ENCODE results near the gene CTNNBL1.
"Not testable (repeated sequence)": the region's sequence is repeated elsewhere in the genome, so short reads cannot be mapped to it uniquely, and the experiment has no call there.

CTNNBL1 gene

DNA sequence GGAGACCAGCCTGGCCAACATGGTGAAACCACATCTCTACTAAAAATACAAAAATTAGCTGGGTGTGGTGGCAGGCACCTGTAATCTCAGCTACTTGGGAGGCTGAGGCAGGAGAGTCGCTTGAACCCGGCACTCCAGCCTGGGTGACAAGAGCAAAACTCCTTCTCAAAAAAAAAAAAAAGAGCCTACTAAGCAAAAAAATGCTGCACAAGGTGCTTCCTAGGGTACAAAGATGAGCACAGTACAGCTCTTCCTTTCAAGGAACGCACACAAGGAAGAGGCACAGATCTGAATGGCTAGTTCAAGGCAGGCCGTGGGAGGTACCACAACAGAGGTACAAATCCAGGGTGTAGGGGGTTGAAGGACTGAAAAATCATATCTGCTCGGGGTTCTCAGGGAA lies 162.2 kb downstream of the CTNNBL1 start:
- not testable (repeated sequence) for H3K4me1 ChIP-seq (ENCODE audit: control insufficient read depth in 1 of 2, insufficient read depth in 2 of 2, low read length in 2 of 2); H3K4ac ChIP-seq (ENCODE audit: low read depth, low read length); H4K8ac ChIP-seq (ENCODE audit: low read depth, low read length); H3K18ac ChIP-seq (ENCODE audit: low read length); H3K14ac ChIP-seq (ENCODE audit: low read length); H2BK5ac ChIP-seq (ENCODE audit: low read depth, low read length, poor library complexity); DNase-seq; H4K91ac ChIP-seq (ENCODE audit: low read depth, low read length); H3K9ac ChIP-seq (ENCODE audit: low read length); H3K79me1 ChIP-seq (ENCODE audit: low read length); H3K23ac ChIP-seq (ENCODE audit: low read length); H3K27ac ChIP-seq (ENCODE audit: low read depth, low read length); H3K4me2 ChIP-seq (ENCODE audit: low read length); H2AK5ac ChIP-seq (ENCODE audit: low read length); H2BK120ac ChIP-seq (ENCODE audit: insufficient read depth, low read length, poor library complexity); H3K9me3 ChIP-seq (ENCODE audit: insufficient read depth, low read depth, low read length); H3K4me3 ChIP-seq (ENCODE audit: low read depth, low read length); H4K12ac ChIP-seq (ENCODE audit: low read depth, low read length); H2BK12ac ChIP-seq (ENCODE audit: low read length); H2AFZ ChIP-seq (ENCODE audit: insufficient read depth, low read length, poor library complexity); H3K27me3 ChIP-seq (ENCODE audit: insufficient read depth, low read length); H3K79me2 ChIP-seq (ENCODE audit: control insufficient read depth, insufficient read depth, low read length, poor library complexity)
- H3K36me3 ChIP-seq (ENCODE audit: control insufficient read depth in 1 of 2, insufficient read depth in 2 of 2, low read length in 2 of 2): peaks cover 14 to 24% of the 10 kb centered on the region in 2 experiments
- WGBS (ENCODE audit: extremely low coverage, insufficient coverage, insufficient read length): no CpG with 5 or more reads among the region's 5 CpGs

DNA sequence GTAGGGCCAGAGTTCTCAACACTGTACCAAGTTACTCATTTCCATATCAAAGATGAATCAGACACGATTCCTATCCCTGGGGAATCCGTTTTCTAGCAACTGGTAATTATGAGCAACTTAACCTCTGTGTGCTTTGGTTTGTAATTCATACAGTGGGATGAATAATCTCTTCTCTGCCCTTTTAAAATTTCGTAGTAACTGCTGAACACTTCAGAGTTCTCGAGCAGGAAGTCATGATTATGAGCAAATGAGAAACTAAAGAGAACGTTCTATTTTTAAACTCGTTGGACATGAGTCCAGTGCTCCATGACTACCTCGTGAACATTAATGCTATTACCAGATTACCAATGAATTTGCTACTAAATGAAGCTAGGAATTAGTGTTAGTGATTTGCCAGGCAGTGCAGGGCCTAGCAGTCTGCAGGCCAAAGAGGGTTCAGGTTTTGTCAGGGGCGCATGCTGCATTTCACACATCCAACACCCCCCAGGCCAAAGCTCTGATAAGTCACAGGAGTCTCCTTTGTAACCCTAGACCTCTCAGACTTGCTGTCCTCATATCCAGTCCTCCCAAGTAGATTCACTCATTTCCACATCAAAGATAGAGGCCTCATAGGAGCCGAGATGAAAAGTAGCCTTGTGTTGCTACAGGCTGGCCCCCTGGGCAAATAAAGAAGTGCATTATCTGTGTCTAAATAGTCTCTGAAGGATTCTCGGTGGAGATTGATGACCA lies 163.3 kb downstream of the CTNNBL1 start:
- Histone ChIP-seq H3K27me3 (ENCODE audit: insufficient read depth, low read length) (no peaks in the 10 kb centered on the region), H3K79me1 (ENCODE audit: low read length) (no peaks in the 10 kb centered on the region), H2AK5ac (ENCODE audit: low read length) (no peak overlapping the region), H3K9me3 (ENCODE audit: insufficient read depth, low read depth, low read length) (no peaks in the 10 kb centered on the region), H3K4me3 (ENCODE audit: low read depth, low read length) (no peak overlapping the region), H3K79me2 (ENCODE audit: control insufficient read depth, insufficient read depth, low read length, poor library complexity) (no peaks in the 10 kb centered on the region), H4K8ac (ENCODE audit: low read depth, low read length) (no peak overlapping the region), H3K18ac (ENCODE audit: low read length) (no peak overlapping the region), H3K27ac (ENCODE audit: low read depth, low read length) (no peak overlapping the region), H3K23ac (ENCODE audit: low read length) (no peak overlapping the region), H2BK12ac (ENCODE audit: low read length) (no peak overlapping the region), H2AFZ (ENCODE audit: insufficient read depth, low read length, poor library complexity) (no peak overlapping the region), H3K36me3 (ENCODE audit: control insufficient read depth in 1 of 2, insufficient read depth in 2 of 2, low read length in 2 of 2) (peaks cover 18 to 28% of the 10 kb centered on the region in 2 experiments), H3K4me2 (ENCODE audit: low read length) (no peak overlapping the region), H3K9ac (ENCODE audit: low read length) (no peak overlapping the region), H2BK5ac (ENCODE audit: low read depth, low read length, poor library complexity) (no peak overlapping the region), H3K4ac (ENCODE audit: low read depth, low read length) (no peak overlapping the region), H3K14ac (ENCODE audit: low read length) (no peak overlapping the region), H2BK120ac (ENCODE audit: insufficient read depth, low read length, poor library complexity) (no peak overlapping the region), H4K91ac (ENCODE audit: low read depth, low read length) (no peak overlapping the region), H3K4me1 (ENCODE audit: control insufficient read depth in 1 of 2, insufficient read depth in 2 of 2, low read length in 2 of 2) (peaks cover 2 to 3% of the 10 kb centered on the region in 2 experiments), H4K12ac (ENCODE audit: low read depth, low read length) (no peak overlapping the region)
- no peak for DNase-seq
- no CpG with 5 or more reads among the region's 10 CpGs for WGBS (ENCODE audit: extremely low coverage, insufficient coverage, insufficient read length)

DNA sequence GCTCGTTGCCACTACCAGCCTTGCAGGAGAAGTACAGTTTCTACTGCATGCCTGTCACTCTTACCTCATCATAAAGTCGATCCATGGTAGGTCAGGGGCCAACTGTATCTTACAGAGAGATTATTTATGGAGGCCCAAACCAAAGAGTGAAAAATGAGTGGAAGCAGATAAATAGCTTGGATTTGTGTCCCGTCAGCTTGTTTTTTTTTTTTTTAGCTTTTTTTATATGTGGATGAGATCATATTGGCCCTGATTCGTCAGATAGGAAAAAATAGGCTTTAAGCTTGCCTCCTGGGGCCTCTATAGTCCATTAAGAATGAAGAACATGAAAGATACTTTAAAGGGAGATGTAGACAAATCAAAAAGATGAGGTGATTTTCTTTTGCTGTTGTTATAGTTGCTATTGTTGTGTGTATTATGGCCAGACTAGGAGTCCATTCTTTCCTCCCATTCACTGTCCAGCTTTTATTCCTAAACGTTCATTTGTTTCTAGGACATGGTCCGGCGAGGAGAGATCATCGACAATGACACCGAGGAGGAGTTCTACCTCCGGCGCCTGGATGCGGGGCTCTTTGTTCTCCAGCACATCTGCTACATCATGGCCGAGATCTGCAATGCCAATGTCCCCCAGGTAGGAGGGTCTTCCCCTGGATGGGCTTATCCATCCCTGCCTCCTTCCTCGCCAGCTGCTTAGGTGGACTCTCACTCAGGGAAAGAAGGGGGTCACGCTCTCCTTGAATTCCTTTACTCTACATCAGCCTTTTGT lies 165.8 kb downstream of the CTNNBL1 start:
- Histone ChIP-seq H3K4ac (ENCODE audit: low read depth, low read length) (no peak overlapping the region), H3K4me3 (ENCODE audit: low read depth, low read length) (no peak overlapping the region), H3K23ac (ENCODE audit: low read length) (no peak overlapping the region), H4K91ac (ENCODE audit: low read depth, low read length) (no peak overlapping the region), H3K9me3 (ENCODE audit: insufficient read depth, low read depth, low read length) (no peaks in the 10 kb centered on the region), H3K79me1 (ENCODE audit: low read length) (no peaks in the 10 kb centered on the region), H3K79me2 (ENCODE audit: control insufficient read depth, insufficient read depth, low read length, poor library complexity) (no peaks in the 10 kb centered on the region), H3K36me3 (ENCODE audit: control insufficient read depth in 1 of 2, insufficient read depth in 2 of 2, low read length in 2 of 2) (peaks cover 21 to 28% of the 10 kb centered on the region in 2 experiments), H4K8ac (ENCODE audit: low read depth, low read length) (no peak overlapping the region), H2BK5ac (ENCODE audit: low read depth, low read length, poor library complexity) (no peak overlapping the region), H3K4me2 (ENCODE audit: low read length) (no peak overlapping the region), H3K27me3 (ENCODE audit: insufficient read depth, low read length) (no peaks in the 10 kb centered on the region), H2BK120ac (ENCODE audit: insufficient read depth, low read length, poor library complexity) (no peak overlapping the region), H2AFZ (ENCODE audit: insufficient read depth, low read length, poor library complexity) (no peak overlapping the region), H3K27ac (ENCODE audit: low read depth, low read length) (no peak overlapping the region), H2BK12ac (ENCODE audit: low read length) (no peak overlapping the region), H3K4me1 (ENCODE audit: control insufficient read depth in 1 of 2, insufficient read depth in 2 of 2, low read length in 2 of 2) (peaks cover 2 to 3% of the 10 kb centered on the region in 2 experiments), H3K9ac (ENCODE audit: low read length) (no peak overlapping the region), H3K14ac (ENCODE audit: low read length) (no peak overlapping the region), H3K18ac (ENCODE audit: low read length) (no peak overlapping the region), H4K12ac (ENCODE audit: low read depth, low read length) (no peak overlapping the region), H2AK5ac (ENCODE audit: low read length) (no peak overlapping the region)
- WGBS (ENCODE audit: extremely low coverage, insufficient coverage, insufficient read length): no CpG with 5 or more reads among the region's 15 CpGs
- DNase-seq: no peak

DNA sequence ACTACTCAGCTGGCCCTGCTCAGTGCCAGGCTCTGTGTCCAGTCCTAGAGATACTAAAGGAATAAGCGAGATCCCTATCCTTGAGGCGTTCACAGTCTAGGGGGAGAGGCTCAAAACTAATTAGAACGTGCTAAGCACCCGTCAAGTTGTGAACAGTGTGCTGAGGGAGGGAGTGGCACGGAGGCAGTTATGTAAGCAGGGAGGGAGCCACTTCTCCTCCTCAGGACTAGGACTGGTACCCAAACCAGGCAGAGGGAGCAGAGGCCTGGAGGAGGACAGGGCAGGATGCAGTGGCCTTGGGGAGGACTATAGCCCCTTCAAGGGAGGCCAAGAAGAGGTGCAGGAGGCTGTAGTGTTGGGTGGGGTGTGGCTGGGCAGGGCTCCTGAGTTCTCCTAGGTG lies 169.5 kb downstream of the CTNNBL1 start:
- Histone ChIP-seq H3K4me3 (ENCODE audit: low read depth, low read length) (no peak overlapping the region), H2BK120ac (ENCODE audit: insufficient read depth, low read length, poor library complexity) (no peak overlapping the region), H4K91ac (ENCODE audit: low read depth, low read length) (no peak overlapping the region), H3K23ac (ENCODE audit: low read length) (no peak overlapping the region), H3K36me3 (ENCODE audit: control insufficient read depth in 1 of 2, insufficient read depth in 2 of 2, low read length in 2 of 2) (peaks cover 18 to 28% of the 10 kb centered on the region in 2 experiments), H2AK5ac (ENCODE audit: low read length) (no peak overlapping the region), H3K9me3 (ENCODE audit: insufficient read depth, low read depth, low read length) (no peaks in the 10 kb centered on the region), H3K4ac (ENCODE audit: low read depth, low read length) (no peak overlapping the region), H2AFZ (ENCODE audit: insufficient read depth, low read length, poor library complexity) (no peak overlapping the region), H3K4me2 (ENCODE audit: low read length) (no peak overlapping the region), H3K27me3 (ENCODE audit: insufficient read depth, low read length) (no peaks in the 10 kb centered on the region), H3K27ac (ENCODE audit: low read depth, low read length) (no peak overlapping the region), H3K4me1 (ENCODE audit: control insufficient read depth in 1 of 2, insufficient read depth in 2 of 2, low read length in 2 of 2) (peaks cover 0 to 1% of the 10 kb centered on the region in 2 experiments), H4K12ac (ENCODE audit: low read depth, low read length) (no peak overlapping the region), H4K8ac (ENCODE audit: low read depth, low read length) (no peak overlapping the region), H3K18ac (ENCODE audit: low read length) (no peak overlapping the region), H3K9ac (ENCODE audit: low read length) (no peak overlapping the region), H2BK5ac (ENCODE audit: low read depth, low read length, poor library complexity) (no peak overlapping the region), H2BK12ac (ENCODE audit: low read length) (no peak overlapping the region), H3K14ac (ENCODE audit: low read length) (no peak overlapping the region), H3K79me2 (ENCODE audit: control insufficient read depth, insufficient read depth, low read length, poor library complexity) (no peaks in the 10 kb centered on the region), H3K79me1 (ENCODE audit: low read length) (no peaks in the 10 kb centered on the region)
- WGBS (ENCODE audit: extremely low coverage, insufficient coverage, insufficient read length): no CpG with 5 or more reads among the region's 5 CpGs
- no peak for DNase-seq
